Measurements from ENCODE around the gene CIAO2A. TPM values are rescaled to one million over a fixed set of nuclear protein-coding genes. Genes with fewer than 3 reads are reported as not detected.

CIAO2A gene
- total RNA-seq, 4 donors from 2014 or later = 21.4 to 53.8 (median 34.3) TPM

GRCh38 chr15:64130159-64130558, 36.5 kb upstream of the CIAO2A start:
- Histone ChIP-seq H3K36me3 (no peaks in the 10 kb centered on the region), H3K27me3 (no peaks in the 10 kb centered on the region), H3K27ac (no peak overlapping the region), H3K4me1 (no peaks in the 10 kb centered on the region), H3K9me3 (no peaks in the 10 kb centered on the region), H3K4me3 (no peak overlapping the region)
- DNase-seq = no peak
- intact Hi-C loops (cut with DNase I; ENCODE audit: low total_unique reads) = no loop called here
- TF ChIP-seq, protein P1, sequence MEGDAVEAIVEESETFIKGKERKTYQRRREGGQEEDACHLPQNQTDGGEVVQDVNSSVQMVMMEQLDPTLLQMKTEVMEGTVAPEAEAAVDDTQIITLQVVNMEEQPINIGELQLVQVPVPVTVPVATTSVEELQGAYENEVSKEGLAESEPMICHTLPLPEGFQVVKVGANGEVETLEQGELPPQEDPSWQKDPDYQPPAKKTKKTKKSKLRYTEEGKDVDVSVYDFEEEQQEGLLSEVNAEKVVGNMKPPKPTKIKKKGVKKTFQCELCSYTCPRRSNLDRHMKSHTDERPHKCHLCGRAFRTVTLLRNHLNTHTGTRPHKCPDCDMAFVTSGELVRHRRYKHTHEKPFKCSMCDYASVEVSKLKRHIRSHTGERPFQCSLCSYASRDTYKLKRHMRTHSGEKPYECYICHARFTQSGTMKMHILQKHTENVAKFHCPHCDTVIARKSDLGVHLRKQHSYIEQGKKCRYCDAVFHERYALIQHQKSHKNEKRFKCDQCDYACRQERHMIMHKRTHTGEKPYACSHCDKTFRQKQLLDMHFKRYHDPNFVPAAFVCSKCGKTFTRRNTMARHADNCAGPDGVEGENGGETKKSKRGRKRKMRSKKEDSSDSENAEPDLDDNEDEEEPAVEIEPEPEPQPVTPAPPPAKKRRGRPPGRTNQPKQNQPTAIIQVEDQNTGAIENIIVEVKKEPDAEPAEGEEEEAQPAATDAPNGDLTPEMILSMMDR (IDR thresholded peaks at IDR 0.05) = no peak
- no peak for TF ChIP-seq POLR2A (IDR thresholded peaks at IDR 0.05)

GRCh38 chr15:64127521-64128270, 34.1 kb upstream of the CIAO2A start:
- no peak overlapping the region for H3K4me3 ChIP-seq
- H3K36me3 ChIP-seq = no peaks in the 10 kb centered on the region
- TF ChIP-seq, protein P1 (IDR thresholded peaks at IDR 0.05) = no peak
- TF ChIP-seq POLR2A (IDR thresholded peaks at IDR 0.05) = no peak
- no peak overlapping the region for H3K27ac ChIP-seq
- no peak for DNase-seq
- H3K9me3 ChIP-seq = no peaks in the 10 kb centered on the region
- no peaks in the 10 kb centered on the region for H3K27me3 ChIP-seq
- intact Hi-C loops (cut with DNase I; ENCODE audit: low total_unique reads) = no loop called here
- H3K4me1 ChIP-seq = no peaks in the 10 kb centered on the region

GRCh38 chr15:64125978-64126377, 32.3 kb upstream of the CIAO2A start:
- TF ChIP-seq, protein P1 (IDR thresholded peaks at IDR 0.05) = no peak
- no peak for TF ChIP-seq POLR2A (IDR thresholded peaks at IDR 0.05)
- Histone ChIP-seq H3K36me3 (no peaks in the 10 kb centered on the region), H3K27me3 (no peaks in the 10 kb centered on the region), H3K27ac (no peak overlapping the region), H3K4me1 (no peaks in the 10 kb centered on the region), H3K4me3 (no peak overlapping the region), H3K9me3 (no peaks in the 10 kb centered on the region)
- intact Hi-C loops (cut with DNase I; ENCODE audit: low total_unique reads) = no loop called here
- DNase-seq = no peak

DNA sequence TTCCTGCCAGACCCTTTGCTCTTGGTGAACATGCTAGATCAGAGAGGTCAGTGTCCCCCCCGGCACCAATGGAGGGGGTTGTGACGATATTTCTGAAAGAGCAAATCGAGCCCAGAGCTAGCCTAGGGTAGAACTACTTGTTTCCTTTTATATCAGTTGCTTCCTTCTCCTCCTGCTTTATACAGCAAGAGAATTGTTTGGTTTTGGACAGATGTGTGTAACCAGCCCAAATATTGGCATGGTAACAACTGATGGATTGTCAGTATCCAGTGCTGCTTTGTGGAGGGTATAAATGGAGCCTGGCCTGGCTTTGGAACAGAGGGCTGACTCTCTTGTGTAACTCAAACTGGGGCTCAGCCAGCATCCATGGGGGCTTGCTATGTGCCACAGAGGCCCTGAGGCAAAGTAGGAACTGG, 29.3 kb upstream of the CIAO2A start:
- Histone ChIP-seq H3K27ac (no peak overlapping the region), H3K4me3 (no peak overlapping the region), H3K9me3 (no peaks in the 10 kb centered on the region), H3K27me3 (no peaks in the 10 kb centered on the region), H3K36me3 (no peaks in the 10 kb centered on the region), H3K4me1 (no peaks in the 10 kb centered on the region)
- intact Hi-C loops (cut with DNase I; ENCODE audit: low total_unique reads) = no loop called here
- no peak for DNase-seq
- TF ChIP-seq, protein P1 (IDR thresholded peaks at IDR 0.05) = no peak
- TF ChIP-seq POLR2A (IDR thresholded peaks at IDR 0.05) = no peak

DNA sequence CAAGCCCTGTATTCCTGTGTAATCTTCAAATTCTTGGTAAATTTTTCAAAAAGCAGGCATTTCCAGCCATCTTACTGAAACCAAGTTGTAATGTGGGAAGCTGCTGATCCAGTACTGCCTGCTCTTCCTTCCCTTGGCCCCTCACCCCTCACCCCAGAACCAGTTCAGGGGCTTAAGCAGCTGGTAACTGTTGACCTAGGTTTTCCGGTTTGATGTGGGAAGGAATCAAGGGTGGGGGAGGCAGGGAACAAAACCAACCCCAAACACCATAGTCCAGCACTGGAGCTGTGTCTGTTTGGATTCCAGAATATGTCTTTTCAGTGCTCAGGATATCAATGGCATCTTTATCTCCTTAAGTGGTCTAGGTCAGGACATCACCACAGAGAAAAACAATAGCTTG, 28.8 kb upstream of the CIAO2A start:
- Histone ChIP-seq H3K4me3 (no peak overlapping the region), H3K36me3 (no peaks in the 10 kb centered on the region), H3K27ac (no peak overlapping the region), H3K9me3 (no peaks in the 10 kb centered on the region), H3K4me1 (no peaks in the 10 kb centered on the region), H3K27me3 (no peaks in the 10 kb centered on the region)
- TF ChIP-seq POLR2A (IDR thresholded peaks at IDR 0.05) = no peak
- TF ChIP-seq, protein P1 (IDR thresholded peaks at IDR 0.05) = no peak
- DNase-seq = no peak
- intact Hi-C loops (cut with DNase I; ENCODE audit: low total_unique reads) = no loop called here
